Gastrocnemius medialis (tissue), 4 donors: Measurements from ENCODE around the gene IGFL4. TPM values are rescaled to one million over a fixed set of nuclear protein-coding genes. Genes with fewer than 3 reads are reported as not detected.

Experiments used
- ATAC-seq, 2 donors: fragments of 150-250 bp; one replicate each; pipeline ENCODE4 v1.9.1; 2016
- DNase-seq, 2 donors: peaks; one replicate each; pipeline ENCODE4 v3.0.0-alpha.2; 2019
- H3K27ac ChIP-seq, 4 donors: fragments of 200-600 bp; sonication (generic); 1 replicate in 1 of 4; 2 replicates in 3 of 4; pipeline ENCODE4 v1.5.1; 2016 to 2018; ENCODE audit warnings: mild to moderate bottlenecking in 2 of 4, moderate library complexity in 1 of 4
- H3K27me3 ChIP-seq, 3 donors: fragments of 200-600 bp; sonication (generic) in 2 of 3; 1 replicate in 1 of 3; 2 replicates in 2 of 3; pipeline versions ENCODE4 v1.5.1 to v1.6.0; 2016 to 2019; ENCODE audit warnings: mild to moderate bottlenecking in 1 of 3, moderate library complexity in 1 of 3
- H3K36me3 ChIP-seq, 2 donors: fragments of 200-600 bp; sonication (generic) in 1 of 2; one replicate each; pipeline ENCODE4 v1.5.1; 2017 to 2018
- H3K4me1 ChIP-seq, 2 donors: fragments of 200-600 bp; sonication (generic) in 1 of 2; one replicate each; pipeline ENCODE4 v1.5.1; 2016 to 2017; ENCODE audit warnings: mild to moderate bottlenecking in 2 of 2
- H3K4me3 ChIP-seq, 4 donors: fragments of 200-600 bp; sonication (generic) in 3 of 4; 1 replicate in 1 of 4; 2 replicates in 3 of 4; pipeline ENCODE4 v1.5.1; 2016 to 2019; ENCODE audit warnings: mild to moderate bottlenecking in 2 of 4
- H3K9me3 ChIP-seq, 3 donors: fragments of 200-600 bp; sonication (generic) in 2 of 3; 1 replicate in 1 of 3; 2 replicates in 2 of 3; pipeline ENCODE4 v1.5.1; 2016 to 2019
- CTCF ChIP-seq, 5 experiments: fragments of 450-650 bp in 3 of 5; fragments of 200-600 bp in 2 of 5; sonication (generic) in 2 of 5; IDR thresholded peaks in 4 of 5; conservative IDR thresholded peaks in 1 of 5; 1 replicate in 4 of 5; 2 replicates in 1 of 5; pipeline ENCODE4 v1.5.1; 2016 to 2019; ENCODE audit warnings: antibody characterized with exemption in 5 of 5, mild to moderate bottlenecking in 3 of 5, moderate library complexity in 3 of 5
- POLR2A ChIP-seq, 2 donors: fragments of 450-650 bp; IDR thresholded peaks; one replicate each; pipeline ENCODE4 v1.6.1; 2017; ENCODE audit warnings: antibody characterized with exemption in 2 of 2, mild to moderate bottlenecking in 2 of 2, moderate library complexity in 2 of 2
- in situ Hi-C, 4 donors: fragments of 200-750 bp; cut with MboI; loops; one replicate each; pipeline versions ENCODE4 v1.15.0 to v1.8.0; 2017; ENCODE audit warnings: low sequenced_read_pairs in 4 of 4
- intact Hi-C: fragments of 100-400 bp; cut with DNase I; formaldehyde crosslinking; loops from one replicate; pipeline ENCODE4 v1.15.1; 2023; ENCODE audit warnings: low total_unique reads
- total RNA-seq, 4 donors: library from RNA; depleted of rRNA; stranded (reverse); fragments of >200 nt; gene quantifications; one replicate each; pipeline versions ENCODE4 v1.1.0 to v1.2.3, GENCODE V29; 2016

IGFL4 gene
- total RNA-seq, 4 donors from 2014 or later = not detected

- Histone ChIP-seq H3K9me3 (no peaks in the 10 kb centered on the region), H3K4me1 (no peaks in the 10 kb centered on the region), H3K27me3 (peaks cover 14 to 18% (median 18%) of the 10 kb centered on the region in 3 donors), H3K36me3 (no peaks in the 10 kb centered on the region), H3K27ac (no peak overlapping the region), H3K4me3 (no peak overlapping the region)
- in situ Hi-C loops (no loop called here), intact Hi-C loops (no loop called here)
- TF ChIP-seq POLR2A (IDR thresholded peaks at IDR 0.05) (no peak), CTCF (IDR thresholded peaks at IDR 0.05 in 4 of 5, conservative IDR thresholded peaks at IDR 0.05 in 1 of 5) (no peak)
- DNase-seq (no peak), ATAC-seq (no peak)
These were observed 1.6 kb upstream of the IGFL4 start for GRCh38 chr19:46042252-46042883.

- H3K4me3 ChIP-seq = no peak overlapping the region
- no peaks in the 10 kb centered on the region for H3K36me3 ChIP-seq
- TF ChIP-seq POLR2A (IDR thresholded peaks at IDR 0.05) = no peak
- no peak for TF ChIP-seq CTCF (IDR thresholded peaks at IDR 0.05 in 4 of 5, conservative IDR thresholded peaks at IDR 0.05 in 1 of 5)
- no peaks in the 10 kb centered on the region for H3K4me1 ChIP-seq
- no peaks in the 10 kb centered on the region for H3K9me3 ChIP-seq
- in situ Hi-C loops = no loop called here
- DNase-seq = no peak
- intact Hi-C loops = no loop called here
- ATAC-seq = no peak
- H3K27ac ChIP-seq = no peak overlapping the region
- H3K27me3 ChIP-seq = peaks cover 14 to 15% (median 15%) of the 10 kb centered on the region in 3 donors
These were observed 677 bp downstream of the IGFL4 start for GRCh38 chr19:46040125-46040524.

- in situ Hi-C loops (no loop called here), intact Hi-C loops (no loop called here)
- Histone ChIP-seq H3K9me3 (no peaks in the 10 kb centered on the region), H3K4me1 (no peaks in the 10 kb centered on the region), H3K27ac (no peak overlapping the region), H3K36me3 (no peaks in the 10 kb centered on the region), H3K4me3 (no peak overlapping the region), H3K27me3 (peaks cover 6 to 20% (median 10%) of the 10 kb centered on the region in 3 donors)
- DNase-seq (no peak), ATAC-seq (no peak)
- no peak for TF ChIP-seq POLR2A (IDR thresholded peaks at IDR 0.05)
- TF ChIP-seq CTCF (IDR thresholded peaks at IDR 0.05 in 4 of 5, conservative IDR thresholded peaks at IDR 0.05 in 1 of 5) = no peak
These were observed 4.1 kb downstream of the IGFL4 start for GRCh38 chr19:46036744-46037128.

GRCh38 chr19:46035986-46036743, 4.6 kb downstream of the IGFL4 start:
- H3K4me1 ChIP-seq = no peaks in the 10 kb centered on the region
- intact Hi-C loops = no loop called here
- H3K4me3 ChIP-seq = no peak overlapping the region
- DNase-seq (no peak), ATAC-seq (no peak)
- in situ Hi-C loops = no loop called here
- no peaks in the 10 kb centered on the region for H3K36me3 ChIP-seq
- no peak overlapping the region for H3K27ac ChIP-seq
- no peak for TF ChIP-seq POLR2A (IDR thresholded peaks at IDR 0.05)
- TF ChIP-seq CTCF (IDR thresholded peaks at IDR 0.05 in 4 of 5, conservative IDR thresholded peaks at IDR 0.05 in 1 of 5) = no peak
- no peaks in the 10 kb centered on the region for H3K9me3 ChIP-seq
- H3K27me3 ChIP-seq = peaks cover 6 to 19% (median 10%) of the 10 kb centered on the region in 3 donors
